DOHH2 (cell line): Measurements from ENCODE around the gene PEX14.

Experiments
- H3F3A ChIP-seq: fragments of 200-600 bp; sonication (generic), shearing (Covaris generic); 2 replicates; pipeline ENCODE4 v1.6.0; 2016; ENCODE audit warnings: antibody characterized with exemption, mild to moderate bottlenecking; ENCODE audit not compliant: control insufficient read depth, insufficient read depth
- H3K27ac ChIP-seq: fragments of 200-600 bp; sonication (generic); 2 replicates; pipeline ENCODE4 v1.5.1; 2014; ENCODE audit warnings: low read depth, mild to moderate bottlenecking, low read length, moderate library complexity
- H3K27me3 ChIP-seq: fragments of 200-600 bp; sonication (generic); 2 replicates; pipeline ENCODE4 v1.6.1; 2014; ENCODE audit warnings: mild to moderate bottlenecking, low read length, mixed read lengths; ENCODE audit not compliant: control insufficient read depth
- H3K36me3 ChIP-seq: fragments of 200-600 bp; sonication (generic); 2 replicates; pipeline ENCODE4 v1.6.1; 2014; ENCODE audit warnings: mild to moderate bottlenecking, low read length, moderate library complexity, mixed read lengths; ENCODE audit not compliant: control insufficient read depth
- H3K4me1 ChIP-seq: fragments of 200-600 bp; sonication (generic); 2 replicates; pipeline ENCODE4 v1.6.1; 2014; ENCODE audit warnings: mild to moderate bottlenecking, low read length, mixed read lengths; ENCODE audit not compliant: control insufficient read depth
- H3K4me2 ChIP-seq: fragments of 200-600 bp; sonication (generic); 2 replicates; pipeline ENCODE4 v1.6.0; 2014; ENCODE audit warnings: mild to moderate bottlenecking, low read length, moderate library complexity
- H3K4me3 ChIP-seq: fragments of 200-600 bp; sonication (generic); 2 replicates; pipeline ENCODE4 v1.5.1; 2014; ENCODE audit warnings: mild to moderate bottlenecking, low read length, mixed read lengths
- H3K79me2 ChIP-seq: fragments of 200-600 bp; sonication (generic); 2 replicates; pipeline ENCODE4 v1.6.1; 2014; ENCODE audit warnings: mild to moderate bottlenecking, low read length, mixed read lengths; ENCODE audit not compliant: control insufficient read depth
- H3K9me2 ChIP-seq: fragments of 200-600 bp; sonication (generic); replicated peaks from 2 replicates; pipeline ENCODE4 v1.6.1; 2014; ENCODE audit warnings: mild to moderate bottlenecking, low read length, mixed read lengths; ENCODE audit not compliant: control insufficient read depth
- H3K9me3 ChIP-seq: fragments of 200-600 bp; sonication (generic); 2 replicates; pipeline ENCODE4 v1.6.1; 2014; ENCODE audit warnings: antibody characterized with exemption, low read length, mixed read lengths; ENCODE audit not compliant: control insufficient read depth, insufficient read depth
- H4K20me1 ChIP-seq: fragments of 200-600 bp; sonication (generic); 2 replicates; pipeline ENCODE4 v1.6.0; 2014; ENCODE audit warnings: low read depth, mild to moderate bottlenecking, antibody characterized with exemption, low read length, moderate library complexity; ENCODE audit not compliant: control insufficient read depth, insufficient read depth
- CTCF ChIP-seq: fragments of 200-600 bp; sonication (generic); IDR thresholded peaks from one replicate; pipeline ENCODE4 v1.5.1; 2014; ENCODE audit warnings: antibody characterized with exemption, mild to moderate bottlenecking, low read depth, low read length; ENCODE audit not compliant: poor library complexity, severe bottlenecking
- EZH2phosphoT487 ChIP-seq: fragments of 200-600 bp; sonication (generic); IDR thresholded peaks from 2 replicates; pipeline ENCODE4 v1.6.1; 2017; ENCODE audit warnings: borderline replicate concordance, mild to moderate bottlenecking, antibody characterized with exemption, low read length, moderate library complexity, mixed read lengths

The PEX14 gene

DNA sequence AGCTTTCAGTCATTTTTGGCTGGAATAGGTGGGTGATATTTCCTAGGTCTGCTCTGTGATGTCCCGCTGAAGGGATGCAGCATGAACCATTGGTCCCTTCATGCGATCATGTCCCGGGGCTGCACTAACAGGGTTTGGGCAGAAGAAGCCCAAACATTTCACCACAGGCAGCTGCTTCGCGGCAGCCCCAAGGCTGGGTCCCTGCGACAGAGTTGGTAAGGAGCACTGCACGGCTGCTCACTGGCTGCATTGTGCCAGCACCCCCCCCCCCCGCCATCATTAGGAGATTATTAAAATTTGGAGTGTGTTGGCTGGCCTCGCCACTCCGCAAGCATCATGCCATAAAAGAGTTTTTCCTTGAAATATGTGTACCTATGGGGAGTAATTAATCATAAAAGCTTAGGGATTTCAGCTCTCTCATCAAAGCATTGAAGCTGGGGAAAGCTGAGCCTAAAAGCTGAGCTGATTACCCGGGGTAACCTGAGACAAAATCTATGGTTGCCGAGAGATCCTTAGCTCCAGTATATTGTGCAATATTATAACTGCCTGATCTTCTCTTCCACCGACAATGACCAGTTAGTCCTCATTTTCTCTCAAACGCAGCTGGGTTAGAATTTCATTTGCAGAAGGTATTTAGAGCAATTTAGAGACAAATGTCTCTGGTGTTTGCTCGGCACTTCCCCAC is 62.5 kb downstream of the PEX14 start:
- Histone ChIP-seq H3F3A (no peaks in the 10 kb centered on the region), H3K27me3 (no peaks in the 10 kb centered on the region), H3K79me2 (no peaks in the 10 kb centered on the region), H3K27ac (no peak overlapping the region), H3K4me3 (no peak overlapping the region), H3K9me2 (no peaks in the 10 kb centered on the region), H3K4me2 (no peak overlapping the region), H3K36me3 (peaks cover 7% of the 10 kb centered on the region; the same call in 1 of the 2 replicates), H3K9me3 (no peaks in the 10 kb centered on the region), H4K20me1 (no peaks in the 10 kb centered on the region), H3K4me1 (no peaks in the 10 kb centered on the region)
- no peak for TF ChIP-seq CTCF

- H3K4me3 ChIP-seq: no peak overlapping the region
- no peaks in the 10 kb centered on the region for H3K27me3 ChIP-seq
- no peak overlapping the region for H3K27ac ChIP-seq
- no peaks in the 10 kb centered on the region for H4K20me1 ChIP-seq
- peaks cover 7% of the 10 kb centered on the region; the same call in 1 of the 2 replicates for H3K36me3 ChIP-seq
- no peaks in the 10 kb centered on the region for H3K9me3 ChIP-seq
- H3K9me2 ChIP-seq: no peaks in the 10 kb centered on the region
- TF ChIP-seq CTCF: no peak
- TF ChIP-seq EZH2phosphoT487: no peak
- no peaks in the 10 kb centered on the region for H3F3A ChIP-seq
- no peak overlapping the region for H3K4me2 ChIP-seq
- no peaks in the 10 kb centered on the region for H3K79me2 ChIP-seq
- H3K4me1 ChIP-seq: no peaks in the 10 kb centered on the region
These were observed 64.1 kb downstream of the PEX14 start for GRCh38 chr1:10538646-10539355.

DNA sequence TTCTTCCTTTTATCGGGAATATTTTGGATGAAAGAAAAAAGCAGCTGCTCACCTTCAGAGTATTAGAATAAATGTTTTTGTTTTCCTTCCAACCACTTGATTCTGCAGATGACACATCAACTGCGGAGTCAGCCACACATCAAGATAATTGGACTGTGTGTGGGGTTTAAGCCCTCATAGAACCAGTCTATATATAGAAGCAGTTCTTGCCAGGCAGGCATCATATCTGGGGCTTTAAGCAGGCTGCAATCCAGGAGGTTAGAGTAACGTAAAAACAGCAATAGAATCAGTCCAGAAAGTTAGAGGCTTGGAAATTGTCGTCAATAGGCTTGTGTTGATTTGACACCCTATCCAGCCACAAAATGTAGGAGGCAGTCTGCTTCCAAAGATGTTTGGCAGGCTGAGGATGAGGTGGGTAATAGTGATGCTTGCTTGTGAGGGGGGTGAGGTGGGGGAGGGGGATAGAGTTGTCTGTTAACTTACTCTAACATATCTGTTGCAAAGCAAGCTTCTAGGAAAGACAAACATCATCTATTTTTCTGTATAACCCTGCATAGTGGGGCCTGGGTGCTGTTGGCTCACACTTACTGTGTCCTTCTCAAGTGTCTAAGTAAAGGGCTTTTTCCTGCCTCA is 64.8 kb downstream of the PEX14 start:
- Histone ChIP-seq H3K36me3 (peaks cover 7% of the 10 kb centered on the region; the same call in 1 of the 2 replicates), H3K27me3 (no peaks in the 10 kb centered on the region), H3K79me2 (no peaks in the 10 kb centered on the region), H3K4me1 (no peaks in the 10 kb centered on the region), H3K9me3 (no peaks in the 10 kb centered on the region), H3K27ac (no peak overlapping the region), H3F3A (no peaks in the 10 kb centered on the region), H3K9me2 (no peaks in the 10 kb centered on the region), H3K4me2 (no peak overlapping the region), H3K4me3 (no peak overlapping the region), H4K20me1 (no peaks in the 10 kb centered on the region)
- TF ChIP-seq CTCF (no peak), EZH2phosphoT487 (no peak)
